Measurements from ENCODE around the gene ZNF385D.

The ZNF385D gene

GRCh38 chr3:21585216-21585740 is 165.7 kb downstream of the ZNF385D start:
- DNase-seq: no peak

DNA sequence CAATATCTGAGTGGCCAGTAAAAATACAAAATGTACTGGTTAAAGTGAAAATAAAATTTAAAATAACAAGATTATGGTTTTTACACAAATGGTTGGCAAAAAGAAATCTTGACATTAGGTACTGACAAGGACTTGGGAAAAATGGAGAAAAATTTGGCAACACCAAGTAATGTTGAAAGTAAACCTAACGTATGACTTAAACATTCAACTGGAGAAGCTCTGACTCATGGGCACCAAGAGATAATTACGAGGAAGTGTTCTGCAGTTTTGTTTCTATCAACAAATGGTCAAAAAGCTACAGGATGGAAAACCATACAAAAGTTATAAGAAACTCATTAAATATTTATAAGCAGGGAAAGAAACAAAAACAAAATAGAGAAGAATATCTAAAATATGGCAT is 177.7 kb downstream of the ZNF385D start:
- no peak for DNase-seq

- DNase-seq: no peak
Observed at GRCh38 chr3:21564531-21564930, 186.5 kb downstream of the ZNF385D start.

- DNase-seq: no peak
Observed at GRCh38 chr3:21562243-21562642, 188.8 kb downstream of the ZNF385D start.

DNA sequence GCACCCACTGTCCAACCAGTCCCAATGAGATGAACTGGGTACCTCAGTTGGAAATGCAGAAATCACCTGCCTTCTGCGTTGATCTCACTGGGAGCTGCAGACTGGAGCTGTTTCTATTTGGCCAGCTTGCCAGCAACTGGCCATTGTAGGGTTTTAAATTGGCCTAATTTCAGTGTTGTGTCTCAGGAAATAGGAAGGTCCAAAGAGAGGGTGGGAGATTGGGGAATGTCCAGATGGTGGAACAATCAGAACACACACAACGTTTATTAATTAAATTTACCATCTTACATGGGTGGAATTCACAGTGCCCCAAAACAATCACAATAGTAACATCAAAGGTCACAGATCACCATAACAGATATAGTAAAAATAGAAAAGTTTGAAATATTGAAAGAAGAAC is 189.5 kb downstream of the ZNF385D start:
- no peak for DNase-seq

DNA sequence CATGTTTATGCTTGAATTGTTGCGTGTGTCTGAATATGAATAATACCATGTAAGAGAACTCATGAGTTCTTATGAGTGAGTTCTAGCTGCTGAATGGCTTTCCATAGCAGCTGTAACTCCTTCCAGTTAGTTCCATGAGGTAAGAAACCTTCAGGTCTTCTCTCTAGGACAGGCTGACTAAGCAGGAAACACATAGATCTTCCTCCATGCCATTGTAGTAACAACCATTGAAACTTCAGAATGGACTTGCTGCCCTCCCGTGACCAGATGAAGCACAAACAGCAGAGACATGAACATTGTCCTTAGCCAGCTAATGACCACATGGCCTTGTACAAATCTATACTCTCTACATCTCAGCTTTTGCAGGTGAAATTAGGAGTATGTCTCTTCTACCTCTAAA is 200.0 kb downstream of the ZNF385D start:
- no peak for DNase-seq

DNA sequence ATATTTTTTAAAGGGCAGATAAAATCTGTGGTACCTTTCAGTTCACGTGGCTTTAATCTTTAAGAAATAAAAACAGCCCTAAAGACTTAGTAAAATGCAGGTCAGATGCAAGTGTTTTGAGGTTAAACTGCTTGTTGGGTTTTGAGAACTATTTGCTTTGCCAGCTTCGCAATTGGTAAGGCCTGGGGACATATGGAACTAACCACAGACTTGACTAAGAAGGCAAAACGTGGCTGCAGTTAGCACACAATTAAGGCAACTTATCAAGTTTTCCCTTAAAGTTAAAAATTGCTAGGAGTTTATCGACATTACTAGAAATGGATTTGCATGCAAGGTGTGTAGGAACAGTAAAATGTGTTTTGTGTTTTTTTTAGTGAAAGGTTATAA is 206.9 kb downstream of the ZNF385D start:
- DNase-seq: no peak

DNA sequence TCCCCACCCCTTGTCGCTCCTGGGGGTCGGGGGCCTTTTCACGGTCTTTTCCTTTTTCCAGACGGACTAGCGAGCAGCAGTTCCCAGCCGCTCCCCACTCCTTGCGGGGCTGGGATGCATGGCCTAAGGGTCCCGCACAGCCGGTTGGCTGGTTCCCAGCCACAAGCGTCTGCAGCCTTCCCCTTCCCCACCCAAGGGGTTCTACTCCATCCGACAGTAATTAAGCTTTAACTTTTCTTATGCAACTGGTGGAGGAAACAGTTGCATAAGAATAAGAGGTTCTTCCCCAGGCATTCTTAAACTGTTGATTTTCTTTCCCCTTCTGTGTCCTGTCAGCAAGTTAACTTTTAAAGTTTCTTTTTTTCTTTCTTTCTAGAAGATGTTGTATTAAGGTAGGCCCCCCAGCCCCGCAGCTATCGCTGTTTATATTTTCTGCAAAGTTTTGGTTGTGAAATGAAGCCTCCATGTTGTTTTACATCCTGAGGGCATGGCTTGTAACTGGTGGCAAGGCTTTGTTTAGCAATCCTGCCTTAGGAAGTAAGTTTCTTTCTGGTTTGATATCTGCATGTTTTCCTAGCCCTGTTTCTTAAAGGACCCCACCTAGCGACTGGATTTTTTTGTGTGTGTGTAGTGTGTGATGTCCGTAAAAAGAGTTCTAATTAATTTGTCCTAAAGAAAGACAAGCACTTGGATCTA is 207.5 kb downstream of the ZNF385D start:
- no peak for DNase-seq

GRCh38 chr3:21542656-21543379 is 208.2 kb downstream of the ZNF385D start:
- no peak for DNase-seq

- DNase-seq: peak; percentile 45
Observed at GRCh38 chr3:21540265-21540664, 210.7 kb downstream of the ZNF385D start.

GRCh38 chr3:21534462-21534861 is 216.5 kb downstream of the ZNF385D start:
- peak; percentile 94 for DNase-seq

DNA sequence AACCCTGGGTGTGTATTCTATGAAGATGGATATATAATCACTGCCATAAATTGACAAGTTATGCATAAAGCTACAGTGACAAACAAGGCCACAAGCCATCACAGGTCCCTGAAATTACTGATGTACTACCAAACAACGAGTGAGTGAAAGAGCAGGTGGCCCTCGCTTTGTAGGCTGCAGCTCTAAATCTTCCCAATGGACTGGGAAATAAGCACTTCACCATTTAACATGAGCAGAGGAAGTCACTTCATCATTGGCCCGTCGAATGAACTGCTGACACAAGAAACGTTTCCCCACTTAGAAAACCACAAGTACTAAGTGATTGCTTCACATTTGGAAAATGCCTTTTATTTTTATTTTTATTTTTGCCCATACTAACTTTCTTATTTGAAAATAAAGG is 218.0 kb downstream of the ZNF385D start:
- DNase-seq: peak; percentile 59

DNA sequence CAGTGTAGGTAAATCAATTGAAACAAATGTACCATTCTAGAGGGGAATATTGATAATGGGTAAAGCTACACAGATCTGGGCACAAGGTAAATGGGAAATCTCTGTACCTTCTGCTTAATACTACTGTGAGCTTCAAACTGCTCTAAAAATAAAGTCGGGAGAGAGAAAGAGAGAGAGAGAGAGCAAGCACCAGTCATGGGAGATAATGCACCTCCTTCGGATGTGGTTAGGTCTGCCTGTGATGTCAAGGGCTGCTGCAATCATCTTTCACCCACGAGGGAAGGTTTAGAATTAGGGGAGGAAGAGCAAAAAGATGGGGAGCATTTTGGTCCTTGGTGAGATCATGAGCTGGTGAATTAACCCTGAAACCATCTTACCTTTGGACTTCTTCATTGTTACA is 219.1 kb downstream of the ZNF385D start:
- peak; percentile 23 for DNase-seq

GRCh38 chr3:21528291-21528995 is 222.6 kb downstream of the ZNF385D start:
- no peak for DNase-seq

- DNase-seq: no peak
Observed at GRCh38 chr3:21526461-21526860, 224.5 kb downstream of the ZNF385D start.

- DNase-seq: peak; percentile 97
Observed at GRCh38 chr3:21524133-21524532, 226.9 kb downstream of the ZNF385D start.

- no peak for DNase-seq
Observed at GRCh38 chr3:21520106-21520963, 230.7 kb downstream of the ZNF385D start.

DNA sequence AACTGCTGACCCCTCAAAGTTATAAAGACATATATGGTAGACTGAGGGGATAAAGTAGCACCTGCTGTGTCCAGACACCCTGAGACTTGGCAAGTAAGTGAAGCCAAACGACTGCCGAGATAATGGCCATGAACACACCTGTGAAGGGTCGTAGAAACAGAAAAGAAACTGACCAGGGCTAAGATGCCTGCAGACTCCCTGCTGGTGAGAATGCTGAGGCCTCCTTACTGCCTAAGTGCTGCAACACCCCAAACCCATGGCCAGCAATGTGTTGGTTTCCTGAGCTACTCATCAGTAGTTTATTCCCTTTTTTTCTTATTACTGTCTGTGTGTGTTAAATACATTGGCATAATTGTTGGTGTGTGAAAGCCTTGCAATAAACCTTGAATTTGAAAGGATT is 233.8 kb downstream of the ZNF385D start:
- DNase-seq: no peak

DNA sequence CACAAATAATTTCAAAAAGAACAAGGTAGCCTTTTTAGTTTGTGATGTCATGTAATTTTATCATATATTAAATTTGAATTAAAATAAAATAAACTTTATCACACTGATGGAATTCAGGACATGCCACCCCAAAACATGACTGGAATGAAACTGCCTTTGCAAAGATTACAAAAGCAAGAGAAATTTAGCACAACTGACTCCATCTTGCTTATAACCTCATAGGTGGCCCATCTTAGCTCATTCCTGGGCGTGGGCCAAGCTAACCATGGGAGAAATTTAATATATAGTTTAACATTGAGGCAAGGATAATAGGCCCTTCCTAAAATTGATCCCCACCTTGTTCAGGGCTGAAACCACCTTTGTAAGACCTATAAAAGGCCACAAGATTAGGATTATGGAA is 235.6 kb downstream of the ZNF385D start:
- DNase-seq: no peak

GRCh38 chr3:21509731-21510470 is 241.1 kb downstream of the ZNF385D start:
- DNase-seq: no peak

GRCh38 chr3:21508246-21508645 is 242.8 kb downstream of the ZNF385D start:
- no peak for DNase-seq
